HG03064 (cell line): ENCODE data around the gene BMP6.

ENCODE experiments used
- ATAC-seq: cut with Tn5 transposase; IDR thresholded peaks from one replicate; pipeline ENCODE4 v1.9.1; 2021; ENCODE audit warnings: low read depth; ENCODE audit not compliant: unreplicated experiment

The BMP6 gene

DNA sequence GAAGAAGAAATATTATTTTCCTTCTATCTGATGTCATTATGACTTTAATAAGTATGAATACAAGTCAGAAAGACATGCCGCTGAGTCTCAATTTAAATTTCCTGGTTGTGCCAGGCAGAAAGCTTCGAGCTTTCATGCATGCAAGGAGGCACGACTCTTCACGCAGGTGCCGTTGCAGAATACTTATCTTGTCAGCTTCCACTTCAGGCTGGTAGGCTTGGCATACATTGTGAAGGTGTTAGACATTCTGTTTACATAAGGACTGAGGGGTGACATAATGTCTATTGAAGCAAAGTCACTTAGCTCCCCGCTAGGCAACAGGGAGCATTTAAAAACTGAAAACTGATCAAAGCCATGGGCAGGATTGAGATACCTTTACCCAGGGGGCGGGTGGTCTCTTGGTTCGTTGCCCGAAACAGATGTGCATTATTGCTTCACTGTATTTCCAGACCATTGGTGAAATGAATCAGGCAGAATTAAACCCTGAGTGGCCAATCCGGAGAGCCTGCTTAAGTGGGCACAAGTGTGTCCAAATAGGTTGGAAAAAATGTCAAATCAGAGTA is 16.4 kb downstream of the BMP6 start:
- no peak for ATAC-seq

GRCh38 chr6:7745942-7746341 is 20.0 kb downstream of the BMP6 start:
- ATAC-seq, result no peak

DNA sequence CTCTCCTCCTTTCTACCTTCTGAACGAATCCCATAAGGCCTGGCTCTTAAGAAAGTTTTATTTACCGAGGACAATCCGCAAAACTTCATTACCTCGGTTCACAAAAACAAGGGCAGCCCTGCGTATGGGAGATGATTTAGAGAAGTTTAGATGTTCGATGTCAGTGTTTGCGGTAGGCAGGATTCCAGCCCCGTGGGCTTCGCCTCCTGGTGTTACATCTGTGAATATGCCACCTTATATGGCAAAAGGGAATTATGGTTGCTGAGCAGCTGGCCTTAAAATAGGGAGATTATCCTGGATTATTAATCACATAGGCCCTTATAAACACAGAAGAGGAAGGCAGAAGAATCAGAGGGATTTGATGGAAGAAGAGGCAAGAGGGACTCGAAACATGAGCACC is 21.1 kb downstream of the BMP6 start:
- ATAC-seq, result no peak

- no peak for ATAC-seq
Observed at GRCh38 chr6:7747433-7747832, 21.5 kb downstream of the BMP6 start.

- no peak for ATAC-seq
Observed at GRCh38 chr6:7747901-7748504, 22.1 kb downstream of the BMP6 start.

DNA sequence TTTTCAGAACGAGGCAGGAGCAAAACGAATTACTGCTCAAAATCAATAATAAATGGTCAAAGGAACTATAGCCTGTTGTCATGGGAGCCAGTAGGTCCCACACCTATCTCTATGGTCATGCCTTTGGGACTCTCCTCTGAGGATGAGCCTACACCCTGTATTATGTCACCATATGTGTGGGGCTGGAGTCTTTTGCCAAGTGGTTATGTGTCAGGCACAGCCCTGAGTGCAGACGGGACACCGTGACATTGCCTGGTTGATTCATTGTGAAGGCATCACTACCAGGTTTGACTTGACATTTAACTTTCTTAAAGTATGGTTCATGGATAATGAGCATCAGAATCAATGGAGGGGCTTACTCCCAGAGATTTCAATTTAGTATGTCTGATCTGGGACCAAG is 23.6 kb downstream of the BMP6 start:
- ATAC-seq, result no peak

DNA sequence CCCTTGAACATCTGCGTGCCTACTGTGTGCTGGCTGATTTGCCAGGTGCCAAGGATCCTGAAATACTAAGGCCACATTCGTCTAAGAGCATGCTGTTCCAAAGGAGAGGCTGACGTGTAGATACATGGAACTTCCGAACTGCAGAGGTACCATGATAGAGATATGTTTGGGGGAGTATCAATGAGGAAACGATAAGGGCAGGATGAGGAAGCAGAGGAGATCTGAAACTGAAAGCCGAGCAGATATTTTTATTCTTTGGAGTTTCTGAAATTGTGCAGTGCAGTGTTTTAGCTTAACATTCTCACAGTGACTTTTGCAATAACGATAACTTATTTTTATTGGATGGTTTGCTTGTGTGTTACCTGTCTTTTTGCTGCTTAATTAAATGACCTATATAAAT is 24.3 kb downstream of the BMP6 start:
- no peak for ATAC-seq

GRCh38 chr6:7758456-7758855 is 32.6 kb downstream of the BMP6 start:
- no peak for ATAC-seq

DNA sequence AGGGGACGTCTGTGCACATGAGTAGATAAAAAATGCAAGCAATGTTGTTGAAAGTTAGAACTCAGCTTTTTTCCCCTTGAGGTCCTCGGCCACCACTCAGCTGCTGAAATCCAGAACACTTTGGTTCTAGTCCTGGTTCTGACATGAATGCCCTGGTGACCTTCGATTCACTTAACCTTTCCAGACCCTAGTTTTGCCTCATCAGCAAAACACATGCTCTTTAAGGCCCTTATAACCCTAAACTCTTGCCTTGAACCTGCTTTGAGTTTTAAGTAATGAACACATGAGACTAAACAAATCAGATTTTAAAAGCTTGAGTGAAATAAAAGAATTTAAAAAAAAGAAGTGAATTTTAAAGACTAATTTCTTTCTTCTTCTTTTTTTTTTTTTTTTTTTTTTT is 33.4 kb downstream of the BMP6 start:
- ATAC-seq, result no peak

GRCh38 chr6:7761051-7761450 is 35.2 kb downstream of the BMP6 start:
- ATAC-seq, result no peak

DNA sequence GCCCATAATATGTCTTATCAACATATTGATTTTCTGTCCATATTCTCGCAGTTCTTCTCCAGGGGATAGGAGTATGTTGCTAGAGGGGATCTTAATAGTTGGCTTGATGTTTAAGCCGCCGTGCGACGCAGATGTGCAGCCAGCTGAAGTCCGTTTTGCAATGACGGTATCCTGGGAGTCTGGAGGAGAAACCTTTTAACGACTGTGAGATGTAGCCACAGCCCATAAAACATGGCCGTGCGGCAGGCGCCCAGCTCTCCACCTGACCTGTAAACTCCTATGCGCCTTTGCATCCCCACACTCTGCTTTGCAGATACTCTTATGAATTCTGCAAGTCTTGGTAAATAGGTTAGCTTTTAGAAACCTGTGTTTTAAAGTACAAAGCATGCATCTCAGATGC is 36.9 kb downstream of the BMP6 start:
- ATAC-seq, result no peak

DNA sequence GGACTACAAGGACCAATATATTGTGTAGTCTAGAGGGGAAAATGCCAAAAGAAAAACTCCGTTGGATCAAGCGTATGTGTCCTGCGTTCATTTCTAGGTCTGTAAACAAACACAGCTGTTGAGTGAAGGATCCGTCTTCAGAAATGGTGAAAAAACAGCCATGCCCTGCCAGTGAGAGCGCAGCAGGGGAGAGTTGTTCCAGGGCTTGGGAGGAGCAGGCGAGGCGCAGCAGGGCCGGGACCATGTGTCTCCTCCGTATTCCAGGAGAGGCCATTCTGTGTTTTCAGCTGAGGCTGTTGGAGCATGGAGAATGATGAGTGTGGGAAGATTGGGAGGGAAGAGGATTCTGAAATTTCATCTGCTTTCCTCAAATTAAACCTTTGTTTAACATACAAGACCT is 38.0 kb downstream of the BMP6 start:
- no peak for ATAC-seq

- ATAC-seq, result no peak
Observed at GRCh38 chr6:7765575-7766325, 39.9 kb downstream of the BMP6 start.

- ATAC-seq, result no peak
Observed at GRCh38 chr6:7769702-7770101, 43.8 kb downstream of the BMP6 start.

GRCh38 chr6:7770111-7770510 is 44.2 kb downstream of the BMP6 start:
- no peak for ATAC-seq

- no peak for ATAC-seq
Observed at GRCh38 chr6:7770601-7771000, 44.7 kb downstream of the BMP6 start.

GRCh38 chr6:7773322-7773721 is 47.4 kb downstream of the BMP6 start:
- no peak for ATAC-seq

DNA sequence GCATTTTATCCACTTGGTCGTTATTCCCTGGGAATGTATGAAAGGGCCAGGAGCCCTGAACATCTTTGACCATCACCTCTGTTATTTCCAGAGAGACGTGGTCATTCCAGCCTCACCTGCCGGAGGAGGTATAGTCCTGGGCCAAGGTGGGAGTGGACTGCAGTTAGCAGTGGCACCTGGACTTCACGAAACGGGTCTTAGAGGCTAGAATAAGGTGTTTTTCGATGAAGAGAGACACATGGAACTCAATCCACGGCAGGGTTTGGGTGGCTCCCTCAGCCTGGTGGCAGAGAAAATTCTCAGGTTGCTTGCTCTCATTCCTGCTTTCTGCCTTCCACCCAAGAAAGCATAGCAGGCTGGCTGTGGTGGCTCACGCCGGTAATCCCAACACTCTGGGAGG is 48.0 kb downstream of the BMP6 start:
- ATAC-seq, result no peak

- ATAC-seq, result no peak
Observed at GRCh38 chr6:7776509-7776908, 50.6 kb downstream of the BMP6 start.

GRCh38 chr6:7777074-7777473 is 51.2 kb downstream of the BMP6 start:
- no peak for ATAC-seq

GRCh38 chr6:7781240-7781639 is 55.3 kb downstream of the BMP6 start:
- ATAC-seq, result no peak

DNA sequence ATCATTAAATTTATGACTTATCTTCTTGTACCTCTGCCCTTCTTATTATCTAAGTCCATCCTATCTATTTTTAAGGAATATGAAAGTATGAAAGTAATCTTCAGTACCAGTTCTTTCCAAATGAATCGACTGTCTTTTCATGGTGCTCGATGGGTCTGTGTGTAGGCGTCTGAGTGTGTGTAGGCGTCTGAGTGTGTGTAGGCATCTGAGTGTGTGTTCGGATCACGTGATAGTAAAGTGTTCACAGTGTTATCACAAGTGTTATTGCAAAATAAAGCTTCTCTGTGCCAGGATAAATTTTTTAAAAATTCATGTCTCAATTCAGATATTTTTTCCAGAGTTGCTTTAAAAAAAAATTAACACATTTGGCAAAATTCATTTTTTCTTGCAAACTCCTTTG is 58.3 kb downstream of the BMP6 start:
- no peak for ATAC-seq
